Measurements from ENCODE around the gene APPL2. TPM values are rescaled to one million over a fixed set of nuclear protein-coding genes. Genes with fewer than 3 reads are reported as not detected.

The APPL2 gene
- total RNA-seq, 1 experiment from 2014 or later = 49.2 TPM

DNA sequence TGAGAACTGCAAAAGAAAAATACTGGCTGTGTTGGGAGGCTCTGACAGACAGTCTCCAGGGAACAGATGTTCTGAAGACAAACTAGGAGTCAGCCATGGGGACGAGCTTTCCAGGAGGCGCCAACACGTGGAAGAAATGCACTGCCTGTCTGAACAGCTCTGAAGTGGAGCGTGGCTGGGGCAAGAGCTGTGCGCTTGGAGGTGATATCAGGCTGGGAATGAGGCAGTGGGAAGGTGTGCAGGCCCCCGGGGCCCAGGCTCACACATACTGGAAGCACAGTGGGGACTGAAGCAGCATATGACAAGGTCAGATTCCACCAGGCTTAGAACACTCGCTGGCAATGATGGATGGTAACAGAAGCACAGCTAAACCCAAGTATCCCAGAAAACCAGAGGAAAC, 17.5 kb downstream of the APPL2 start:
- H3K27ac Mint-ChIP-seq (ENCODE audit: unreplicated experiment) = no peak overlapping the region
- peaks cover 39% of the 10 kb centered on the region for H3K4me1 Mint-ChIP-seq (ENCODE audit: low read depth, unreplicated experiment)
- no peaks in the 10 kb centered on the region for H3K9me3 Mint-ChIP-seq (ENCODE audit: unreplicated experiment)
- no peaks in the 10 kb centered on the region for H3K27me3 ChIP-seq (replicated peaks; ENCODE audit: control insufficient read depth, insufficient read depth, low read length)
- peaks cover 42% of the 10 kb centered on the region for H3K4me1 ChIP-seq
- no peaks in the 10 kb centered on the region for H3K27me3 Mint-ChIP-seq (ENCODE audit: insufficient read depth, unreplicated experiment)
- BruUV-seq (replicated peaks) = no TSS peak
- H3K4me3 ChIP-seq (ENCODE audit: low read depth, low read length) = no peak overlapping the region
- no peak for DNase-seq
- ChIA-PET POLR2A (no interaction called here), CTCF (no interaction called here)
- TF ChIP-seq, protein P1, sequence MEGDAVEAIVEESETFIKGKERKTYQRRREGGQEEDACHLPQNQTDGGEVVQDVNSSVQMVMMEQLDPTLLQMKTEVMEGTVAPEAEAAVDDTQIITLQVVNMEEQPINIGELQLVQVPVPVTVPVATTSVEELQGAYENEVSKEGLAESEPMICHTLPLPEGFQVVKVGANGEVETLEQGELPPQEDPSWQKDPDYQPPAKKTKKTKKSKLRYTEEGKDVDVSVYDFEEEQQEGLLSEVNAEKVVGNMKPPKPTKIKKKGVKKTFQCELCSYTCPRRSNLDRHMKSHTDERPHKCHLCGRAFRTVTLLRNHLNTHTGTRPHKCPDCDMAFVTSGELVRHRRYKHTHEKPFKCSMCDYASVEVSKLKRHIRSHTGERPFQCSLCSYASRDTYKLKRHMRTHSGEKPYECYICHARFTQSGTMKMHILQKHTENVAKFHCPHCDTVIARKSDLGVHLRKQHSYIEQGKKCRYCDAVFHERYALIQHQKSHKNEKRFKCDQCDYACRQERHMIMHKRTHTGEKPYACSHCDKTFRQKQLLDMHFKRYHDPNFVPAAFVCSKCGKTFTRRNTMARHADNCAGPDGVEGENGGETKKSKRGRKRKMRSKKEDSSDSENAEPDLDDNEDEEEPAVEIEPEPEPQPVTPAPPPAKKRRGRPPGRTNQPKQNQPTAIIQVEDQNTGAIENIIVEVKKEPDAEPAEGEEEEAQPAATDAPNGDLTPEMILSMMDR (IDR thresholded peaks at IDR 0.05; ENCODE audit: insufficient read depth in 1 of 2, low read depth in 1 of 2, low read length in 1 of 2, severe bottlenecking in 1 of 2, unreplicated experiment in 1 of 2) = no peak
- H3K36me3 Mint-ChIP-seq (ENCODE audit: insufficient read depth, unreplicated experiment) = peaks cover 43% of the 10 kb centered on the region
- H3K9me3 ChIP-seq = no peaks in the 10 kb centered on the region
- H3K36me3 ChIP-seq (ENCODE audit: control insufficient read depth, insufficient read depth, low read length) = peaks cover 5% of the 10 kb centered on the region
- H3K4me3 Mint-ChIP-seq (ENCODE audit: unreplicated experiment) = no peak overlapping the region
- intact Hi-C loops (cut with micrococcal nuclease; ENCODE audit: unreplicated experiment) = no loop called here

DNA sequence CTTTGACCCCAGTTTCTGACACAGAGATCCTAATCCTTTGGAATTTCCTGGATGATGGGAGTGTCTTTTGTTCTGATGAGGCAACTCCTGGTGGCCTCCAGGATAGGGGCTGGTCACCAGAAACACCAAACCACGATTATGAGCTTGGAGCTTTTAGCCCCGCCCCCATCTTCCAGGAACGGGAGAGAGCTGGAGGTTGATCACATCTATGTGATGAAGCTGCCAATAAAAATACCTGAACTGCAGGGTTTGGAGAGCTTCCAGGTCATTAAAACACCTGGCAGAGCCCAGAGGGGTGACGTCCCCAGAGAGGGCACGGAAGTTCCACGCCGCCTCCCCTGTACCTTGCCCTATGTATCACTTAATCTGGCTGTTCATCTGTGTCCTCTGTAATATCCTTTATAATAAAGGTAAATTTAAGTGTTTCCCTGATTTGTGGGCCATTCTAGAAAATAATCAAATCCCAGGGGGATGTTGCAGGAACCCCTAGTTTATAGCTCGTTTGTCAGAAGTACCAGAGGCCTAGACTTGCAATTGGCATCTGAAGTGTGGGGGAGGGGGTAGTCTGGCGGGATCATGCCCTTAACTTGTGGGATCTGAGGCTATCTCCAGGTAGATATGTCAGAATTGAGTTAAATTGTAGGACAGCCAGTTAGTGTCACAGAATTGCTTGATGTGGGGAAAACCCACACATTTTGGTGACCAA, 21.2 kb downstream of the APPL2 start:
- no TSS peak for BruUV-seq (replicated peaks)
- peak overlapping the region; percentile 92 for H3K27ac Mint-ChIP-seq (ENCODE audit: unreplicated experiment)
- Histone ChIP-seq H3K4me1 (peaks cover 32% of the 10 kb centered on the region), H3K27me3 (replicated peaks; ENCODE audit: control insufficient read depth, insufficient read depth, low read length) (no peaks in the 10 kb centered on the region), H3K4me3 (ENCODE audit: low read depth, low read length) (no peak overlapping the region), H3K9me3 (no peaks in the 10 kb centered on the region), H3K36me3 (ENCODE audit: control insufficient read depth, insufficient read depth, low read length) (peaks cover 3% of the 10 kb centered on the region; the same call in 1 of the 2 replicates)
- peak; percentile 82 to 92 for DNase-seq
- H3K4me1 Mint-ChIP-seq (ENCODE audit: low read depth, unreplicated experiment) = peaks cover 22% of the 10 kb centered on the region
- ChIA-PET POLR2A (interaction anchor here (0.5 to 1.2 kb wide), 4 partner anchors 15 to 130 kb away, joined by 3 to 9 read pairs (median 5); partner anchors contain the start of genes APPL2 and WASHC4), CTCF (no interaction called here)
- peaks cover 65% of the 10 kb centered on the region for H3K36me3 Mint-ChIP-seq (ENCODE audit: insufficient read depth, unreplicated experiment)
- TF ChIP-seq, protein P1 (IDR thresholded peaks at IDR 0.05; ENCODE audit: insufficient read depth in 1 of 2, low read depth in 1 of 2, low read length in 1 of 2, severe bottlenecking in 1 of 2, unreplicated experiment in 1 of 2) = no peak
- intact Hi-C loops (cut with micrococcal nuclease; ENCODE audit: unreplicated experiment) = loop anchor here (2.0 kb wide), 1 partner anchor 14 kb away; no protein-coding TSS in a partner anchor
- peak overlapping the region; percentile 40 for H3K4me3 Mint-ChIP-seq (ENCODE audit: unreplicated experiment)
- H3K9me3 Mint-ChIP-seq (ENCODE audit: unreplicated experiment) = no peaks in the 10 kb centered on the region
- no peaks in the 10 kb centered on the region for H3K27me3 Mint-ChIP-seq (ENCODE audit: insufficient read depth, unreplicated experiment)

DNA sequence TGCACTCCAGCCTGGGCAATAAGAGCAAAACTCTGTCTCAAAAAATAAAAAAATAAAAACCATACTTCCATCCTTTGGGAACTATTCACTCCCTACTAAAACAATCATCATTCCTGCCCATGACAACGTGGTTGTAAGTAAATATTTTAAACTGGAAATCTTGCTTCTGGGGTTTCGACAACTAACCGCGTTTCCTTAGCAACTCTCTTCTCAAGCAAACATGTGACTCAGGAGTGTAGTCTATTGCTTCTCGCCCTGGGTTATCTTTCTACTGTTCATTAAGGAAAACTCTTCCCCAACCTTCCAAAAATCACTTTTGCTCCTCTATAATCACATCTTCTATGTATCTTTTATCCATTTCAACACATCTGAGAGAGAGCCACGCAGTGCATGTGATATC, 21.8 kb downstream of the APPL2 start:
- no peak overlapping the region for H3K4me3 ChIP-seq (ENCODE audit: low read depth, low read length)
- TF ChIP-seq, protein P1 (IDR thresholded peaks at IDR 0.05; ENCODE audit: insufficient read depth in 1 of 2, low read depth in 1 of 2, low read length in 1 of 2, severe bottlenecking in 1 of 2, unreplicated experiment in 1 of 2) = no peak
- H3K4me1 Mint-ChIP-seq (ENCODE audit: low read depth, unreplicated experiment) = peaks cover 25% of the 10 kb centered on the region
- POLR2A ChIA-PET = interaction anchor here (1.0 to 1.2 kb wide), 2 partner anchors 15 to 22 kb away, joined by 4 to 9 read pairs; partner anchors contain the start of gene APPL2
- H3K4me1 ChIP-seq = peaks cover 37% of the 10 kb centered on the region
- no TSS peak for BruUV-seq (replicated peaks)
- peak overlapping the region; percentile 92 for H3K27ac Mint-ChIP-seq (ENCODE audit: unreplicated experiment)
- H3K4me3 Mint-ChIP-seq (ENCODE audit: unreplicated experiment) = peak overlapping the region; percentile 40
- no peaks in the 10 kb centered on the region for H3K27me3 Mint-ChIP-seq (ENCODE audit: insufficient read depth, unreplicated experiment)
- H3K36me3 ChIP-seq (ENCODE audit: control insufficient read depth, insufficient read depth, low read length) = peaks cover 3% of the 10 kb centered on the region; the same call in 1 of the 2 replicates
- no peaks in the 10 kb centered on the region for H3K9me3 ChIP-seq
- peak in 1 of 2 experiments; percentile 20 for DNase-seq
- H3K36me3 Mint-ChIP-seq (ENCODE audit: insufficient read depth, unreplicated experiment) = peaks cover 66% of the 10 kb centered on the region
- no peaks in the 10 kb centered on the region for H3K9me3 Mint-ChIP-seq (ENCODE audit: unreplicated experiment)
- CTCF ChIA-PET = interaction anchor here (0.5 kb wide), 1 partner anchor 118 kb away, joined by 3 read pairs; no protein-coding TSS in a partner anchor
- intact Hi-C loops (cut with micrococcal nuclease; ENCODE audit: unreplicated experiment) = loop anchor here (2.0 kb wide), 1 partner anchor 15 kb away; no protein-coding TSS in a partner anchor
- H3K27me3 ChIP-seq (replicated peaks; ENCODE audit: control insufficient read depth, insufficient read depth, low read length) = no peaks in the 10 kb centered on the region

Measured in Caco-2 (cell line).